ENCODE measurements around the gene CST11. TPM values are rescaled to one million over a fixed set of nuclear protein-coding genes. Genes with fewer than 3 reads are reported as not detected.

The CST11 gene
- total RNA-seq, 3 donors from 2014 or later = not detected

DNA sequence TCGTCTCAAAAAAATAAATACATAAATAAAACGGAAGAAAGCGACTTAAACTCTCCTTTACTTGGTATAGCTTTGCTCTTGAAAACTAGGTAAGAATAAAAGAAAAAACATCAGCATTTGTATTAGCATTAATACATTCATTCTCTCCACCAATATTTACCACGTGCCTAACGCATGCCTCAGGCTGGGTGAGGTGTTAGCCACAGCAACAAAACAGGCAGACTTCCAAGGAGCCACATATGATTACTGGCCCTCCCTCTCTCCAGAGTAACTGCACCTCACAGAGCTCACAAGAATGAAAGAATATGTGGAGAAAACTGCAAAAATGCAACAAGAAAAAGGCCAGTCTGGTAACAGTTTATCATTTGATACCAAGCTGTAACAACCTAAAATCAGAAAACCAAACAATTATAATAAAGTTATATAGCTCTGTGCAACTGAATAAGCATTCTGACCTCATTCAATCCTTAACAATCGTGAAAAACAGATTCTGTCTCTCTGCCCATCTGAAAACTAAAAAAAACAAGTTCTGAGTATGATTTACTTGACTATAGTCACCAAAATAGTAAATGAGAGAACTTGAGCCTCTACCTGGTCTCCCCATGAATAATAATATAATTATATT is 36.6 kb downstream of the CST11 start:
- intact Hi-C loops (cut with DNase I; ENCODE audit: low total_unique reads) = no loop called here
- no peak for DNase-seq (ENCODE audit: low spot score in 2 of 2)
- peaks cover 0 to 6% of the 10 kb centered on the region in 2 donors for H3K4me1 ChIP-seq
- H3K9me3 ChIP-seq = no peaks in the 10 kb centered on the region
- H3K27ac ChIP-seq = no peak overlapping the region
- H3K36me3 ChIP-seq = no peaks in the 10 kb centered on the region
- H3K4me3 ChIP-seq = no peak overlapping the region
- no peaks in the 10 kb centered on the region for H3K27me3 ChIP-seq
- TF ChIP-seq POLR2AphosphoS5 (IDR thresholded peaks at IDR 0.05) (no peak), POLR2A (IDR thresholded peaks at IDR 0.05) (no peak)
- TF ChIP-seq, protein P1, sequence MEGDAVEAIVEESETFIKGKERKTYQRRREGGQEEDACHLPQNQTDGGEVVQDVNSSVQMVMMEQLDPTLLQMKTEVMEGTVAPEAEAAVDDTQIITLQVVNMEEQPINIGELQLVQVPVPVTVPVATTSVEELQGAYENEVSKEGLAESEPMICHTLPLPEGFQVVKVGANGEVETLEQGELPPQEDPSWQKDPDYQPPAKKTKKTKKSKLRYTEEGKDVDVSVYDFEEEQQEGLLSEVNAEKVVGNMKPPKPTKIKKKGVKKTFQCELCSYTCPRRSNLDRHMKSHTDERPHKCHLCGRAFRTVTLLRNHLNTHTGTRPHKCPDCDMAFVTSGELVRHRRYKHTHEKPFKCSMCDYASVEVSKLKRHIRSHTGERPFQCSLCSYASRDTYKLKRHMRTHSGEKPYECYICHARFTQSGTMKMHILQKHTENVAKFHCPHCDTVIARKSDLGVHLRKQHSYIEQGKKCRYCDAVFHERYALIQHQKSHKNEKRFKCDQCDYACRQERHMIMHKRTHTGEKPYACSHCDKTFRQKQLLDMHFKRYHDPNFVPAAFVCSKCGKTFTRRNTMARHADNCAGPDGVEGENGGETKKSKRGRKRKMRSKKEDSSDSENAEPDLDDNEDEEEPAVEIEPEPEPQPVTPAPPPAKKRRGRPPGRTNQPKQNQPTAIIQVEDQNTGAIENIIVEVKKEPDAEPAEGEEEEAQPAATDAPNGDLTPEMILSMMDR (IDR thresholded peaks at IDR 0.05) = no peak

DNA sequence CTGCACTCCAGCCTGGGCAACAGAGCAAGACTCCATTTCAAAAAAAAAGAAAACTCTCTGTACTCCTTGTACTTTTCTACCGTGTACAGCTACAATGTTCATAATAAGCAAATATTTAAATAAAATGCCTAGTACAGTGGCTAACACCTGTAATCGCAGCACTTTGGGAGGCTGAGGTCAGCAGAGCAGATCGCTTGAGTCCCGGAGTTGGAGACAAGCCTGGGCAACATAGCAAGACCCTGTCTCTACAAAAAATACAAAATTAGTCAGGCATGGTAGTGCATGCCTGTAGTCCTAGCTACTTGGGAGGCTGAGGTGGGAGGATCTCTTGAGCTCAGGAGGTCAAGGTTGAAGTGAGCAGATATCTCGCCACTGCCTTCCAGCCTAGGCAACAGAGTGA is 37.1 kb downstream of the CST11 start:
- intact Hi-C loops (cut with DNase I; ENCODE audit: low total_unique reads) = no loop called here
- Histone ChIP-seq H3K4me3 (no peak overlapping the region), H3K9me3 (no peaks in the 10 kb centered on the region), H3K36me3 (no peaks in the 10 kb centered on the region), H3K4me1 (peaks cover 0 to 6% of the 10 kb centered on the region in 2 donors), H3K27me3 (no peaks in the 10 kb centered on the region), H3K27ac (no peak overlapping the region)
- no peak for TF ChIP-seq POLR2AphosphoS5 (IDR thresholded peaks at IDR 0.05)
- no peak for TF ChIP-seq POLR2A (IDR thresholded peaks at IDR 0.05)
- TF ChIP-seq, protein P1 (IDR thresholded peaks at IDR 0.05) = no peak
- DNase-seq (ENCODE audit: low spot score in 2 of 2) = no peak

DNA sequence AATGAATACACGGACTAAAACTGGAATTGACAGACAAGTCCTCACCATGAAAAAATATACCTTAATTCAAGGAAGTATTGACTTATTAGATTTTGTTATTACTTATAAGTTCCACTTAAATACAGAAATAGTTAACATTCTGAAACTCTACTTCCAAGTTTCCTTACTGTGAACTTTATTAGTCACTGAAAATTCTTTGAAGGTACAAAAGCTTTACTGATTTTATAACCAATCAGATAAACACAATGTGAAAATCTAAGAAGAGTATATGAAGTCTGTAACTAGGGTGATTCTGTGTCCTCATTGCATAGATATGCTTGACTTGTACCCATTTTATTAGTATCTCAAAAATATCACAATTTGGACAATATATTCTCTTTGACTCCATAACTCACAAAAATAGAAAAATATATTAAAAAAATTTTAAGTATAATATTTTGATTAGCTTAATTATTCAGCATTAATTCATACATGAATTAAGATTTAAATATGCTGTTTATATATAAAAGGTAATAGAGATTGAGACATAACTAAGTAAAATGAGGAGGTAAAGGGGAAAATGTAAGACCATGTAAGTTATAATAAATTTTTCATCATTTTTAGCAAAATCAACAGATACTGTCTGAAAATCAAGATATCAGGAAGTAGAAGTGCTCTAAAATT is 38.0 kb downstream of the CST11 start:
- Histone ChIP-seq H3K27ac (no peak overlapping the region), H3K9me3 (no peaks in the 10 kb centered on the region), H3K4me3 (no peak overlapping the region), H3K4me1 (peaks cover 0 to 4% of the 10 kb centered on the region in 2 donors), H3K36me3 (no peaks in the 10 kb centered on the region), H3K27me3 (no peaks in the 10 kb centered on the region)
- TF ChIP-seq, protein P1 (IDR thresholded peaks at IDR 0.05) = no peak
- TF ChIP-seq POLR2AphosphoS5 (IDR thresholded peaks at IDR 0.05) = no peak
- no peak for TF ChIP-seq POLR2A (IDR thresholded peaks at IDR 0.05)
- intact Hi-C loops (cut with DNase I; ENCODE audit: low total_unique reads) = no loop called here
- no peak for DNase-seq (ENCODE audit: low spot score in 2 of 2)

DNA sequence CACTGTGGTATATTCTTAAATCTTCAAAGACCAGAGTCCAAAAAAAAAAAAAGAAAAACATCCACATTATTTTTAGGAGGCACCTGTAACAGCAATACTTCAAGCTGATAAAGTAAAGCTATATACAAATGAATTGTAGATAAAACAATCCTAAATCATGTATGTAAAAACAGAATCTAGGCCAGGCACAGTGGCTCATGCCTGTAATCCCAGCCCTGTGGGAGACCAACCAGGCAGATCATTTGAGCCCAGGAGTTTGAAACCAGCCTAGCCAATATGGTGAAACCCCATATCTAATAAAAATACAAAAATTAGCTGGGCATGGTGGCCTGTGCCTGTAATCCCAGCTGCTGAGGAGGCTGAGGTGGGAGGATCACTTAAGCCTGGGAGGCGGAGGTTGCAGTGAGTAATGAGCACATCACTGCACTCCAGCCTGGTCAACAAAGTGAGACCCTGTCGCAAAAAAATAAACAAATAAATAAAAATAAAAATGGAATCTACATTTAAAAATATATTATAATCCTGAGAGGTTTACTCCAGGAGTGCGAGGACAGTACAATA is 38.7 kb downstream of the CST11 start:
- Histone ChIP-seq H3K9me3 (no peaks in the 10 kb centered on the region), H3K36me3 (no peaks in the 10 kb centered on the region), H3K27ac (no peak overlapping the region), H3K4me1 (no peaks in the 10 kb centered on the region), H3K4me3 (no peak overlapping the region), H3K27me3 (no peaks in the 10 kb centered on the region)
- intact Hi-C loops (cut with DNase I; ENCODE audit: low total_unique reads) = no loop called here
- TF ChIP-seq, protein P1 (IDR thresholded peaks at IDR 0.05) = no peak
- TF ChIP-seq POLR2A (IDR thresholded peaks at IDR 0.05) = no peak
- TF ChIP-seq POLR2AphosphoS5 (IDR thresholded peaks at IDR 0.05) = no peak
- DNase-seq (ENCODE audit: low spot score in 2 of 2) = no peak

DNA sequence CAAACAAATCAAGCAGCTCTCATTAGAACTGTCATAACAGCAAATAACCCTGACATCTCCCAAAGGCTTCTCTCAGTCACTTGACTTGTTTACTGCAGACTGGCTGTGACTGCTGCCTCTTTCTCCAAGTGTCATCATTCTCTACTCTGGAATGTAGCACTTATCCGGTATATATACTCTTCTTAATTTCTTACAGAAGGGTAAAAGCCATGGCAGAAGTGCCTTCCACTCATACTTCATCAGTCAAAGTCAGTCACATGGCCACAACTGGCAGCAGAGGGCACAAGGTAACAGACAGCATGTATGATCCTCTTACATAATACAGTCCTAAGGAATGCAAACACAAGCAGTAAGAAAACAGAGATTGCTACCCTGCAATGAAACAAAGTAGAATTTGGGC is 40.6 kb downstream of the CST11 start:
- TF ChIP-seq POLR2AphosphoS5 (IDR thresholded peaks at IDR 0.05) = no peak
- TF ChIP-seq, protein P1 (IDR thresholded peaks at IDR 0.05) = no peak
- no peak for TF ChIP-seq POLR2A (IDR thresholded peaks at IDR 0.05)
- Histone ChIP-seq H3K27ac (no peak overlapping the region), H3K9me3 (no peaks in the 10 kb centered on the region), H3K4me1 (no peaks in the 10 kb centered on the region), H3K27me3 (no peaks in the 10 kb centered on the region), H3K36me3 (no peaks in the 10 kb centered on the region), H3K4me3 (no peak overlapping the region)
- intact Hi-C loops (cut with DNase I; ENCODE audit: low total_unique reads) = no loop called here
- no peak for DNase-seq (ENCODE audit: low spot score in 2 of 2)
